SU-DHL-6 (cell line): Measurements from ENCODE around the gene NTNG1.

Experiments used
- H2AFZ ChIP-seq: fragments of 200-600 bp; sonication (generic); 2 replicates; pipeline ENCODE4 v1.6.1; 2014; ENCODE audit warnings: low read depth, mild to moderate bottlenecking, moderate library complexity, mixed read lengths, antibody characterized with exemption, low read length; ENCODE audit not compliant: severe bottlenecking
- H3F3A ChIP-seq: fragments of 200-600 bp; shearing (Covaris generic); 2 replicates; pipeline ENCODE4 v1.6.0; 2016; ENCODE audit warnings: antibody characterized with exemption, mild to moderate bottlenecking; ENCODE audit not compliant: insufficient read depth
- H3K27ac ChIP-seq: fragments of 200-600 bp; sonication (generic); 2 replicates; pipeline ENCODE4 v1.5.1; 2016; ENCODE audit warnings: low read depth, mild to moderate bottlenecking, low read length, moderate library complexity, mixed read lengths
- H3K27me3 ChIP-seq: fragments of 200-600 bp; sonication (generic), shearing (Covaris generic); 2 replicates; pipeline ENCODE4 v1.6.0; 2014; ENCODE audit warnings: mild to moderate bottlenecking, low read length
- H3K36me3 ChIP-seq: fragments of 200-600 bp; sonication (generic); 2 replicates; pipeline ENCODE4 v1.6.1; 2014; ENCODE audit warnings: mild to moderate bottlenecking, low read length, mixed read lengths
- H3K4me2 ChIP-seq: fragments of 300-600, 200-600 bp; shearing (Covaris generic), sonication (generic); 2 replicates; pipeline ENCODE4 v1.6.0; 2014; ENCODE audit warnings: low read length, low read depth, mild to moderate bottlenecking; ENCODE audit not compliant: poor library complexity, severe bottlenecking
- H3K4me3 ChIP-seq: fragments of 200-600 bp; sonication (generic); 2 replicates; pipeline ENCODE4 v1.5.1; 2014; ENCODE audit warnings: antibody characterized with exemption, low read length, mild to moderate bottlenecking, mixed read lengths; ENCODE audit not compliant: insufficient read depth, poor library complexity, severe bottlenecking
- H3K79me2 ChIP-seq: fragments of 200-600 bp; sonication (generic); 2 replicates; pipeline ENCODE4 v1.6.1; 2014; ENCODE audit warnings: mild to moderate bottlenecking, low read length, moderate library complexity; ENCODE audit not compliant: insufficient read depth
- H3K9ac ChIP-seq: fragments of 200-600 bp; sonication (generic); 2 replicates; pipeline ENCODE4 v1.7.0; 2014; ENCODE audit warnings: mild to moderate bottlenecking, low read length
- H3K9me2 ChIP-seq: fragments of 200-600 bp; sonication (generic); replicated peaks from 2 replicates; pipeline ENCODE4 v1.6.1; 2014; ENCODE audit warnings: low read length; ENCODE audit not compliant: insufficient read depth
- H3K9me3 ChIP-seq: fragments of 200-600 bp; sonication (generic); 2 replicates; pipeline ENCODE4 v1.6.1; 2014; ENCODE audit warnings: low read length, mixed read lengths; ENCODE audit not compliant: insufficient read depth
- H4K20me1 ChIP-seq: fragments of 200-600 bp; sonication (generic); 2 replicates; pipeline ENCODE4 v1.6.1; 2014; ENCODE audit warnings: low read depth, mild to moderate bottlenecking, antibody characterized with exemption, low read length, moderate library complexity, mixed read lengths
- CTCF ChIP-seq: fragments of 200-600 bp; sonication (generic); IDR thresholded peaks from one replicate; pipeline ENCODE4 v1.5.1; 2017; ENCODE audit warnings: antibody characterized with exemption, mild to moderate bottlenecking, low read length, moderate library complexity; ENCODE audit not compliant: insufficient read depth, poor library complexity, severe bottlenecking
- EZH2phosphoT487 ChIP-seq: fragments of 200-600 bp; sonication (generic), shearing (Covaris generic); conservative IDR thresholded peaks from 2 replicates; pipeline ENCODE4 v1.6.1; 2018; ENCODE audit warnings: mild to moderate bottlenecking, antibody characterized with exemption, low read length, moderate library complexity, mixed read lengths

The NTNG1 gene

DNA sequence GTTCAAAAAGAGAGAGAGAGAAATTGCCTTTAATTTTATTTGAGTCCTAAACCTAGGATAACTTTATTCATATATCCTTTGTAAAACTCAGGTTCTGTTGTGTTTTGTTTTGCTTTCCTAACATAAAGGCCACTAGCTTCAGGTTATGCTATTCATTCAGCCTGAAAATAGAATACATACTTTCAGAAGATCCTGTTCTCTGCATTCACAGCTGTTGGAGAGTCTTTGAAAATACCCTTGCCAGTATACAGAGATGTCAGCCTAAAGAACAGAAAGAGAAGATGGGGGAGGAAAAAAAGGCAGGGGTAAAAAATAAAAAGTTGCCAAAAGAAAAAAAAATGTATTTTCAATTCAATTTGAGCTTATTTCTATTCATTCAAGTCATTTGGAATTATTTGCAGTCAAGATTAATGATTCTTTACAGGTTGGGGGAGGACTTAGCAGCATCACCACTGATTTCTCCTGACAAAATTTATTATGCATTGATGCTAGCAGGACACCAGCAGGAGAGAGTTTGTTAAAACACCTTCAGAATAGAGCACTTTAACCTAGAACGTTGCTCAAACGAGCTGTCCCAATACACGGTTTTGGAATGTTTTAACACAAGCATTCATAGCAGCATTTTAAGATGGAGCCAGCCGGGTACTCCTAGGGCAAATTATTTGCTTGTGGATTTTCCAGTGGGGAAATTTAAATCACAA is 318.5 kb downstream of the NTNG1 start:
- Histone ChIP-seq H2AFZ (no peak overlapping the region), H3F3A (no peaks in the 10 kb centered on the region), H3K4me2 (no peak overlapping the region), H3K79me2 (no peaks in the 10 kb centered on the region), H3K36me3 (no peaks in the 10 kb centered on the region), H3K4me3 (no peak overlapping the region), H3K9me2 (no peaks in the 10 kb centered on the region), H3K27ac (no peak overlapping the region), H3K9ac (no peak overlapping the region), H4K20me1 (no peaks in the 10 kb centered on the region), H3K27me3 (no peaks in the 10 kb centered on the region), H3K9me3 (no peaks in the 10 kb centered on the region)
- no peak for TF ChIP-seq CTCF

DNA sequence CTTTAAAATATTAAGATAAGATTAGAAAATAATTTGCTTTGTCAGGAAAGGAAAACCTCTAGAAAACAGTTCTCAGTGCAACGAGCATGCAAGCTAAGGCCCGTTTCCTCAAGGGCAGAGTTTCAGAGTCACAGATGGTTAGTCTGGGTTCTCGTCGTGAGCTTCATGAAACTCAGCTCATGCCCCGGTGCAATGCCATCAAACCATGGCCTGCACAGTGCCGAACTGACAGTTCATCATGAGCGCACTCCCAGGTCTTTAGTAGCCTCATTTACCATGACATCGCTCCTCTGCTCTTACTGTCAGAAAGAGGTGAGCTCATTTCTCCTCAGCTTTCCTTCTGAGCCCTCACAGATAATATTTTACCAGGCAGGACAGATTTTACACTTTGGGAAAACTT is 319.2 kb downstream of the NTNG1 start:
- Histone ChIP-seq H2AFZ (no peak overlapping the region), H3K9me2 (no peaks in the 10 kb centered on the region), H3K4me2 (no peak overlapping the region), H3K9ac (no peak overlapping the region), H3F3A (no peaks in the 10 kb centered on the region), H3K4me3 (no peak overlapping the region), H3K9me3 (no peaks in the 10 kb centered on the region), H3K27ac (no peak overlapping the region), H3K36me3 (no peaks in the 10 kb centered on the region), H3K27me3 (no peaks in the 10 kb centered on the region), H4K20me1 (no peaks in the 10 kb centered on the region), H3K79me2 (no peaks in the 10 kb centered on the region)
- TF ChIP-seq EZH2phosphoT487 (no peak), CTCF (no peak)

- no peaks in the 10 kb centered on the region for H3K27me3 ChIP-seq
- no peak overlapping the region for H3K27ac ChIP-seq
- H3K79me2 ChIP-seq = no peaks in the 10 kb centered on the region
- no peak overlapping the region for H2AFZ ChIP-seq
- TF ChIP-seq EZH2phosphoT487 (no peak), CTCF (no peak)
- no peaks in the 10 kb centered on the region for H3K36me3 ChIP-seq
- H3K9ac ChIP-seq = no peak overlapping the region
- H3K4me3 ChIP-seq = no peak overlapping the region
- H3F3A ChIP-seq = no peaks in the 10 kb centered on the region
- H3K9me3 ChIP-seq = no peaks in the 10 kb centered on the region
- H4K20me1 ChIP-seq = no peaks in the 10 kb centered on the region
- no peak overlapping the region for H3K4me2 ChIP-seq
- H3K9me2 ChIP-seq = no peaks in the 10 kb centered on the region
Measured at GRCh38 chr1:107464827-107465226, 324.0 kb downstream of the NTNG1 start.
